Esophagus squamous epithelium (tissue), 4 donors: ENCODE data around the gene DDX54.
A peak's percentile ranks its signal among the peaks of the same experiment; 100 is the strongest.

Source experiments
- CTCF ChIP-seq, 6 experiments: fragments of 450-650 bp in 4 of 6; fragments of 200-600 bp in 2 of 6; sonication (generic) in 2 of 6; IDR thresholded peaks; one replicate each; pipeline ENCODE4 v1.5.1; 2016 to 2019; ENCODE audit warnings: antibody characterized with exemption in 6 of 6, mild to moderate bottlenecking in 4 of 6, moderate library complexity in 4 of 6
- POLR2A ChIP-seq, 4 donors: fragments of 450-650 bp; IDR thresholded peaks; one replicate each; pipeline ENCODE4 v1.6.1; 2017; ENCODE audit warnings: antibody characterized with exemption in 4 of 4, mild to moderate bottlenecking in 4 of 4, moderate library complexity in 3 of 4

GRCh38 chr12:113196990-113197389 lies 11.7 kb upstream of the DDX54 start:
- TF ChIP-seq CTCF (IDR thresholded peaks at IDR 0.05) (peak; percentile 25 to 67 (median 43)), POLR2A (IDR thresholded peaks at IDR 0.05) (no peak)
